K562 (cell line): Measurements from ENCODE around the gene HHIPL1. TPM values are rescaled to one million over a fixed set of nuclear protein-coding genes. Genes with fewer than 3 reads are reported as not detected.

Experiments used
- ATAC-seq: fragments of 200-7000 bp; cut with Tn5 transposase; 3 replicates; pipeline ENCODE4 v1.9.1; 2020; ENCODE audit warnings: moderate library complexity
- Bru-seq: library from RNA; stranded (reverse); fragments of 400-500 nt; gene quantifications from one replicate; lab custom pipeline; 2021; lab: Mats Ljungman, UMichigan
- BruChase-seq, 2 experiments: library from RNA; stranded (reverse); fragments of 400-500 nt; gene quantifications; one replicate each; lab custom pipeline; 2021; lab: Mats Ljungman, UMichigan
- BruUV-seq: library from RNA; stranded (reverse); fragments of 400-500 nt; replicated peaks from 2 replicates; lab custom pipeline; 2021; lab: Mats Ljungman, UMichigan
- CTCF ChIA-PET: fragments of 300-600 bp; formaldehyde crosslinking; extraction: SDS; loops from one replicate; lab custom pipeline; 2021; ENCODE audit warnings: low intra/inter-chr PET ratio; lab: Yijun Ruan, JAX
- POLR2A ChIA-PET: fragments of 300-600, 350-650 bp; sonication (Branson Sonifier 250); formaldehyde crosslinking; extraction: SDS; loops from one replicate; lab custom pipeline; 2021; ENCODE audit warnings: antibody characterized with exemption, inconsistent platforms; lab: Yijun Ruan, JAX
- DNase-seq, 4 experiments: peaks; one replicate each; pipeline versions ENCODE4 v3.0.0 to v3.0.0-alpha.2; 2011 to 2018; ENCODE audit warnings: low spot score in 3 of 4, mixed read lengths in 3 of 4; ENCODE audit errors: extremely low read depth in 1 of 4
- FAIRE-seq: peaks from 2 replicates; lab custom pipeline; 2011; peaks lifted over from hg19 to GRCh38; lab: Jason Lieb, UNC
- H2AFZ ChIP-seq: 2 replicates; pipeline ENCODE4 v1.6.0; 2011; ENCODE audit warnings: low read depth, low read length, control low read depth, inconsistent platforms
- H3K27ac ChIP-seq: fragments of 200-600 bp; 3 replicates; pipeline ENCODE4 v1.8.0; 2011; ENCODE audit warnings: low read depth, mild to moderate bottlenecking, control low read depth, inconsistent platforms, low read length, moderate library complexity, mixed read lengths; ENCODE audit errors: extremely low read depth
- H3K27me3 ChIP-seq, 2 experiments: fragments of 300-600 bp in 1 of 2; 2 replicates in 1 of 2; 3 replicates in 1 of 2; pipeline versions ENCODE4 v1.6.0 to v1.8.0; 2011; ENCODE audit warnings: inconsistent platforms in 2 of 2, low read length in 2 of 2, mild to moderate bottlenecking in 1 of 2, mixed read lengths in 1 of 2, moderate library complexity in 1 of 2; ENCODE audit not compliant: control insufficient read depth in 2 of 2, insufficient read depth in 2 of 2
- H3K36me3 ChIP-seq: fragments of 300-600 bp; 3 replicates; pipeline ENCODE4 v1.8.0; 2011; ENCODE audit warnings: mild to moderate bottlenecking, low read length, inconsistent platforms; ENCODE audit not compliant: control insufficient read depth, insufficient read depth
- H3K4me1 ChIP-seq, 2 experiments: fragments of 200-600 bp in 1 of 2; replicated peaks in 1 of 2; 2 replicates in 1 of 2; 3 replicates in 1 of 2; pipeline versions ENCODE4 v1.5.1 to v1.8.0; 2011; ENCODE audit warnings: inconsistent platforms in 2 of 2, low read length in 2 of 2, mild to moderate bottlenecking in 1 of 2, mixed read lengths in 1 of 2, moderate library complexity in 1 of 2; ENCODE audit not compliant: control insufficient read depth in 2 of 2, insufficient read depth in 2 of 2
- H3K4me2 ChIP-seq: 2 replicates; pipeline ENCODE4 v1.6.1; 2011; ENCODE audit warnings: low read length, control low read depth, inconsistent platforms, mixed read lengths; ENCODE audit not compliant: insufficient read depth
- H3K4me3 ChIP-seq: fragments of 200-600 bp; sonication (generic), shearing (Covaris generic); 2 replicates; pipeline ENCODE4 v1.5.1; 2016; ENCODE audit warnings: control low read depth, inconsistent platforms
- H3K79me2 ChIP-seq: fragments of 200-600 bp; 3 replicates; pipeline ENCODE4 v1.8.0; 2011; ENCODE audit warnings: low read length, inconsistent platforms; ENCODE audit not compliant: control insufficient read depth, insufficient read depth
- H3K9ac ChIP-seq, 2 experiments: 2 replicates each; pipeline versions ENCODE4 v1.6.0 to v1.6.1; 2011; ENCODE audit warnings: low read depth in 2 of 2, low read length in 2 of 2, control low read depth in 1 of 2, inconsistent platforms in 1 of 2, mild to moderate bottlenecking in 1 of 2, mixed read lengths in 1 of 2; ENCODE audit not compliant: insufficient read depth in 1 of 2
- H3K9me1 ChIP-seq: one replicate; pipeline ENCODE4 v1.6.0; 2011; ENCODE audit warnings: inconsistent platforms, mild to moderate bottlenecking, low read length, moderate library complexity; ENCODE audit not compliant: control insufficient read depth, insufficient read depth
- H3K9me3 ChIP-seq: replicated peaks from 2 replicates; pipeline ENCODE4 v1.5.1; 2011; ENCODE audit warnings: low read depth, low read length, inconsistent platforms; ENCODE audit not compliant: control insufficient read depth, insufficient read depth
- H4K20me1 ChIP-seq: replicated peaks from 2 replicates; pipeline ENCODE4 v1.6.1; 2011; ENCODE audit warnings: low read length, inconsistent platforms, mixed read lengths; ENCODE audit not compliant: control insufficient read depth, insufficient read depth
- BMI1 ChIP-seq: fragments of 150-350 bp; IDR thresholded peaks from 2 replicates; pipeline ENCODE4 v1.6.1; 2014; ENCODE audit warnings: low read length
- ELF2 ChIP-seq: fragments of 250-450 bp; sonication (Bioruptor Pico); IDR thresholded peaks from 2 replicates; pipeline ENCODE4 v1.5.0; 2021; ENCODE audit warnings: mild to moderate bottlenecking
- ELK3 ChIP-seq: fragments of 450-650 bp; formaldehyde crosslinking; IDR thresholded peaks from 2 replicates; pipeline ENCODE4 v1.4.0; 2020; ENCODE audit warnings: mild to moderate bottlenecking
- HDGF ChIP-seq: fragments of 450-650 bp; IDR thresholded peaks from 2 replicates; pipeline ENCODE4 v1.6.1; 2016
- HEY1 ChIP-seq: fragments of 250-450 bp; sonication (Bioruptor Pico); IDR thresholded peaks from 2 replicates; pipeline ENCODE4 v1.5.0; 2020; ENCODE audit warnings: mild to moderate bottlenecking, moderate library complexity, borderline replicate concordance
- JUNB ChIP-seq: fragments of 450-650 bp; formaldehyde crosslinking; conservative IDR thresholded peaks from 2 replicates; pipeline ENCODE4 v1.4.0; 2020; ENCODE audit warnings: mild to moderate bottlenecking
- RBM17 ChIP-seq: fragments of 200-400 bp; formaldehyde crosslinking; IDR thresholded peaks from 2 replicates; pipeline ENCODE4 v1.6.1; 2017; ENCODE audit warnings: low read depth, mild to moderate bottlenecking, low read length, borderline replicate concordance
- RBM39 ChIP-seq: fragments of 200-400 bp; formaldehyde crosslinking; optimal IDR thresholded peaks from 2 replicates; pipeline ENCODE3; 2018; ENCODE audit warnings: low read depth, low read length
- SMARCE1 ChIP-seq: fragments of 450-650 bp; IDR thresholded peaks from 2 replicates; pipeline ENCODE4 v1.7.1; 2016; ENCODE audit warnings: mild to moderate bottlenecking
- SREBF1 ChIP-seq: fragments of 150-350 bp; IDR thresholded peaks from 2 replicates; pipeline ENCODE4 v1.6.1; 2014; ENCODE audit warnings: antibody characterized with exemption, low read depth, low read length, borderline replicate concordance
- ZFP30 ChIP-seq: fragments of 250-450 bp; sonication (Bioruptor Pico); IDR thresholded peaks from 2 replicates; pipeline ENCODE4 v1.8.0; 2022; ENCODE audit warnings: moderate library complexity, mild to moderate bottlenecking, inconsistent platforms, borderline replicate concordance
- ZNF121 ChIP-seq: sonication (generic); formaldehyde crosslinking; conservative IDR thresholded peaks from 2 replicates; pipeline ENCODE4 v1.8.0; 2022; ENCODE audit warnings: missing genetic modification reagents
- ZNF263 ChIP-seq: sonication (generic); formaldehyde crosslinking; IDR thresholded peaks from 2 replicates; pipeline ENCODE4 v1.8.0; 2022; ENCODE audit warnings: mild to moderate bottlenecking, missing genetic modification reagents, borderline replicate concordance
- ZNF3 ChIP-seq: fragments of 250-450 bp; sonication (Bioruptor Pico); IDR thresholded peaks from 2 replicates; pipeline ENCODE4 v1.5.0; 2021; ENCODE audit warnings: mild to moderate bottlenecking, moderate library complexity
- ZNF507 ChIP-seq: conservative IDR thresholded peaks from 2 replicates; pipeline ENCODE4 v1.6.1; 2017; ENCODE audit warnings: missing genetic modification characterization, missing compliant biosample characterization
- ZNF766 ChIP-seq: fragments of 200-800 bp; sonication (Bioruptor generic); conservative IDR thresholded peaks from 2 replicates; pipeline ENCODE4 v1.6.1; 2016; ENCODE audit warnings: missing genetic modification characterization, missing compliant biosample characterization
- WGBS: fragments of 100-300 bp; shearing (Covaris generic); methylation state at CpG from one replicate; pipeline ENCODE4 v1.1.6; 2016; ENCODE audit warnings: low coverage, mixed read lengths; ENCODE audit not compliant: insufficient coverage; ENCODE audit errors: missing lambda C conversion rate; 5-methylcytosine and 5-hydroxymethylcytosine counted together
- in situ Hi-C: fragments of 300-500 bp; cut with MboI; formaldehyde crosslinking; loops from 4 replicates; pipeline ENCODE4 v1.15.0; 2018; ENCODE audit warnings: inconsistent platforms, mixed read lengths
- intact Hi-C: fragments of 100-400 bp; cut with micrococcal nuclease; formaldehyde crosslinking; loops from 2 replicates; pipeline ENCODE4 v1.14.2; 2022
- long read RNA-seq, 3 experiments: library from polyadenylated mRNA in 2 of 3; library from RNA in 1 of 3; unstranded in 2 of 3; stranded (forward) in 1 of 3; transcript quantifications; one replicate each; pipeline ENCODE4 v2.0.0, GENCODE V29; 2019 to 2022
- polyA minus RNA-seq, 3 experiments: library from RNA; depleted of rRNA, polyadenylated mRNA; stranded (reverse); fragments of >200 nt; gene quantifications; 2 replicates each; pipeline ENCODE4 v1.2.3, GENCODE V29; 2011
- polyA plus RNA-seq, 8 experiments: library from polyadenylated mRNA; depleted of rRNA in 4 of 8; stranded (reverse) in 5 of 8; unstranded in 3 of 8; fragments of >200 nt; fragmentation: Nextera tagmentation in 2 of 8; fragmentation: Illumina TruSeq in 1 of 8; extraction: Ambion mirVana in 2 of 8; extraction: Trizol in 1 of 8; gene quantifications; 2 replicates each; pipeline versions ENCODE4 v1.2.1 to v1.2.3, GENCODE V29; 2011 to 2014; ENCODE audit warnings: inconsistent platforms in 1 of 8, missing spikeins in 1 of 8
- total RNA-seq, 7 experiments: library from RNA; depleted of rRNA in 6 of 7; stranded (reverse); fragments of >200 nt in 6 of 7; fragmentation: Illumina TruSeq in 2 of 7; extraction: Trizol in 2 of 7; gene quantifications; 2 replicates each; pipeline versions ENCODE4 v1.2.1 to v1.2.3, GENCODE V29; 2011 to 2021; ENCODE audit warnings: low replicate concordance in 1 of 7

HHIPL1 gene
- 0.12 TPM in 1 of 2 replicates, not detected in the other for total RNA-seq (2011; cell fraction: chromatin; rRNA removed; ENCODE audit: low replicate concordance)
- not detected in 2 replicates for total RNA-seq (2011; cell fraction: nucleolus; rRNA removed)
- not detected in 2 replicates for total RNA-seq (2011; cell fraction: nucleoplasm; rRNA removed)
- not detected in 2 replicates for total RNA-seq (2014; rRNA removed)
- not detected in 2 replicates for total RNA-seq (2014; rRNA removed; fragmentation: Illumina TruSeq; extraction: Trizol)
- total RNA-seq (2015; rRNA removed; fragmentation: Illumina TruSeq; extraction: Trizol) = not detected in 2 replicates
- not detected in 2 replicates for total RNA-seq (2021)
- not detected in 2 replicates for polyA plus RNA-seq (2011; rRNA removed)
- 0.03 TPM in 1 of 2 replicates, not detected in the other for polyA plus RNA-seq (2011; cell fraction: cytosol; rRNA removed)
- 0.01 TPM in 1 of 2 replicates, not detected in the other for polyA plus RNA-seq (2011; cell fraction: nucleus; rRNA removed)
- not detected in 2 replicates for polyA plus RNA-seq (2012)
- not detected in 2 replicates for polyA plus RNA-seq (2014; fragmentation: Illumina TruSeq; extraction: Trizol)
- polyA plus RNA-seq (2014; fragmentation: Nextera tagmentation; extraction: Ambion mirVana) = not detected
- polyA plus RNA-seq (2014; rRNA removed) = not detected in 2 replicates
- polyA minus RNA-seq (2011; rRNA and poly(A)+ RNA removed) = not detected in 2 replicates
- not detected in 2 replicates for polyA minus RNA-seq (2011; cell fraction: cytosol; rRNA and poly(A)+ RNA removed)
- not detected in 2 replicates for polyA minus RNA-seq (2011; cell fraction: nucleus; rRNA and poly(A)+ RNA removed)
- percentile 3 among the genes with signal in this experiment for Bru-seq, nascent RNA
- percentile 3 among the genes with signal in this experiment for BruChase-seq, experiment 1, labeled RNA remaining after a 2-hour chase
- percentile 6 among the genes with signal in this experiment for BruChase-seq, experiment 2, labeled RNA remaining after a 6-hour chase
- long read RNA-seq, experiment 1 = 0 reads
- long read RNA-seq, experiment 2, partial matches to known transcripts = 0 of 1 reads
- long read RNA-seq, experiment 2, other reads (novel, unspliced or antisense) = 1 of 1 reads
- long read RNA-seq, experiment 3 = 0 reads

GRCh38 chr14:99644723-99645544 lies at the start of gene HHIPL1:
TSS of gene HHIPL1 (plus strand) at chr14:99645129. CDS start at chr14:99645208, 79 bp downstream.
- H3K4me2 ChIP-seq = no peak within 1 kb of the TSS
- no peak for ATAC-seq
- CTCF ChIA-PET = no interaction called here

More at GRCh38 chr14:99644723-99645544, at the start of gene HHIPL1:
- Histone ChIP-seq H3K36me3 (no peaks in the 10 kb centered on the region), H2AFZ (no peak within 1 kb of the TSS), H3K9ac (no peak within 1 kb of the TSS), H3K9me3 (no peaks in the 10 kb centered on the region), H4K20me1 (peaks cover 11% of the 10 kb centered on the region; the same call in 1 of the 2 replicates), H3K4me3 (no peak within 1 kb of the TSS), H3K9me1 (no peaks in the 10 kb centered on the region), H3K27ac (no peak within 1 kb of the TSS), H3K4me1 (peaks cover 0 to 7% of the 10 kb centered on the region in 2 experiments; a peak in 3 of 5 replicates), H3K79me2 (no peaks in the 10 kb centered on the region), H3K27me3 (peaks cover 0 to 53% of the 10 kb centered on the region in 2 experiments; a peak in 4 of 5 replicates)
- in situ Hi-C loops = no loop called here
- POLR2A ChIA-PET = no interaction called here
- no TSS peak for BruUV-seq
- intact Hi-C loops = no loop called here
- no peak for FAIRE-seq
- DNase-seq = no peak
- TF ChIP-seq SMARCE1 = no peak
- no peak for TF ChIP-seq ELK3
- TF ChIP-seq HEY1 (CRISPR knock-in tag) = no peak
- no peak for TF ChIP-seq ELF2 (CRISPR knock-in tag)
- TF ChIP-seq ZNF507 (tag) = no peak
- no peak for TF ChIP-seq RBM39
- no peak for TF ChIP-seq SREBF1
- no peak for TF ChIP-seq RBM17
- TF ChIP-seq HDGF = no peak
- no peak for TF ChIP-seq ZNF766 (CRISPR knock-in tag)
- no peak for TF ChIP-seq BMI1
- no peak for TF ChIP-seq ZFP30 (CRISPR knock-in tag)
- TF ChIP-seq ZNF263 = no peak
- TF ChIP-seq ZNF3 (CRISPR knock-in tag) = no peak
- no peak for TF ChIP-seq JUNB (CRISPR knock-in tag)
- no peak for TF ChIP-seq ZNF121 (CRISPR knock-in tag)
- 31% methylated on average over 25 of the region's 91 CpGs for WGBS
